GM04504 (cell line): ENCODE results near the gene GAD1.
A peak's percentile ranks its signal among the peaks of the same experiment; 100 is the strongest.

Experiments
- DNase-seq: peaks from one replicate; pipeline ENCODE4 v3.0.0-alpha.2; 2012; ENCODE audit warnings: low read depth

The GAD1 gene

DNA sequence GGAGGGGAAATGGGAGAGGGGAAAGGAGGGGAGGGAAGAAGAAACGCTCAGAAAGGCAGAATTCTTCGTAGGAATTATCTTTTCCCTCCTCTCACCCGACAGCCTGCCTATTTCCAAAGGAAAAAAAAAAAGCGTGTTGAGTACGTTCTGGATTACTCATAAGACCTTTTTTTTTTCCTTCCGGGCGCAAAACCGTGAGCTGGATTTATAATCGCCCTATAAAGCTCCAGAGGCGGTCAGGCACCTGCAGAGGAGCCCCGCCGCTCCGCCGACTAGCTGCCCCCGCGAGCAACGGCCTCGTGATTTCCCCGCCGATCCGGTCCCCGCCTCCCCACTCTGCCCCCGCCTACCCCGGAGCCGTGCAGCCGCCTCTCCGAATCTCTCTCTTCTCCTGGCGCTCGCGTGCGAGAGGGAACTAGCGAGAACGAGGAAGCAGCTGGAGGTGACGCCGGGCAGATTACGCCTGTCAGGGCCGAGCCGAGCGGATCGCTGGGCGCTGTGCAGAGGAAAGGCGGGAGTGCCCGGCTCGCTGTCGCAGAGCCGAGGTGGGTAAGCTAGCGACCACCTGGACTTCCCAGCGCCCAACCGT lies at the start of gene GAD1:
Gene GAD1, plus strand, starts transcription at position 384 of the 589 bp plus-strand sequence. CDS start 1,705 bp downstream, outside the sequence.
- no peak for DNase-seq

- DNase-seq = no peak
Observed at GRCh38 chr2:170770008-170770605, 46.6 kb upstream of the GAD1 start, which contains the start of gene ERICH2. Gene ERICH2, plus strand, starts transcription at chr2:170770378. Its CDS starts 304 bp downstream, at chr2:170770682.

- no peak for DNase-seq
Observed at GRCh38 chr2:170770606-170771420, 45.9 kb upstream of the GAD1 start.

- no peak for DNase-seq
Observed at GRCh38 chr2:170771421-170771937, 45.2 kb upstream of the GAD1 start.

- DNase-seq = no peak
Observed at GRCh38 chr2:170772295-170772694, 44.4 kb upstream of the GAD1 start.

- DNase-seq = no peak
Observed at GRCh38 chr2:170774074-170774473, 42.6 kb upstream of the GAD1 start.

GRCh38 chr2:170778900-170779299 lies 37.8 kb upstream of the GAD1 start:
- DNase-seq = no peak

DNA sequence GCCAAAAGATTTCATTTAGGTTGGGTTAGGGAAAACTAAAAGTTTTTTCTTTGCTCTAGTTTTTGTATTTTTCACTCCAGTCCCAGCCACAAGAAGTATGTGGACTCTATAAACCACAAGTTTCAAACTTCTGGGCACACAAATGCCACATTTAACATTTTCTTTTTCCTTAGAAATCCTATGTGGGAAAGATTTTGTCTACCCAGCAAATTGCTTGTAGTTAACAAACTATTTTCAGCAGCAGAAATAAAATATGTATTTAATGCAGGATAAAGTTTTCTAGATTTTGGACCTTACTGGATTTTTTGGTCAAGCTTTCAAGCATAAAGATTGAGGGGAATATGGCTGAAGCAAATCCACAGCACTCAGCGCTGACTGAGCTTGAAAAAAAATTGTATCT lies 37.4 kb upstream of the GAD1 start:
- no peak for DNase-seq

DNA sequence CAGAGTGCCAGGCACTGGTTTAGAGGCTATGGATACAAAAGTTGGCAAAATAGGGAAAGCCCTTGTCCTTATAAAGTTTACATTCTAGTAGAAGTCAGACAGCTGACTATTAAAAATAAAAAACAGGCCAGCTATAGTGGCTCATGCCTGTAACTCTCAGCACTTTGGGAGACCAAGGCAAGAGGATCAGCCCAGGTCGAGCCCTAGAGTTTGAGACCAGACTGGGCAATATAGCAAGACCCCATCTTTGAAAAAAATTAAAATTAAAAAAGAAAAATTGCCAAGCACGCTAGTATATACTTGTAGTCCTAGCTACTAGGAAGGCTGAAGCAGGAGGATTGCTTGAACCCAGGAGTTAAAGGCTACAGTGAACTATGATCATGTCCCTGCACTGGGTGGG lies 34.0 kb upstream of the GAD1 start:
- no peak for DNase-seq

DNA sequence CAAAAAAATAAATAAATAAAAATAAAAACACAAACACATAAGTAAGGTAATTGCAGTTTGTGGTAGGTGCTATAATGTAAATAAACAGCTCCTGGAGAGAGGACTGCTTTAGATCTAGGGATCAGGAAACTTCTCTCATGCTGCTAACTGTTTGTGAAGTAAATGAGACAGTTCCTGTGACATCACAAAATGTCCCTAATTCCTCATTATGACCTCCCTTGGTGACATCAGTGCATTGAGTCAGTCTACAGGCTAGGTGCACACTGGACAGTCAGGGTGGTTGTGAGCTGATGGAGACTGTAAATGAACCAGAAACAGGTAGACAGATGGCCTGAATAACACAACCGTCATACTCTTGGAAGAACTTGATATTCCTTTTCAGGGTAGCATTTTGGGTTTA lies 33.1 kb upstream of the GAD1 start:
- DNase-seq = no peak

DNA sequence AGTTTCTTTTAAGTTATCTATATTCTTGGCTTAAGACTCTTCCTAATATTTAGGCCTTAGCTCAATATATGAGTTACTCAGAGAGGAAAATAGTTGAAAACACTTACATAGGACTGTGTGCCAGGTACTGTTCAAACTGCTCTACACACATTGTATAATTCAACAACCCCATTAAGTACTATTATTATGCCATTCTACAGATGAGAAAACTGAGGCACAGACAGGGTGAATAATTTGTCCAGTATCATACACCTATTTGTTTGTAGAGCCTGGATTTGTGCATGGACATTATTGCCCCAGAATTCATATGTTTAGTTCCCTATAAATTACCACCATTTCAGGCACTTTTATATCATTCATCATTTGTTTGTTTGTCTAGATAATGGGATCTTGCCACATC lies 17.7 kb upstream of the GAD1 start:
- no peak for DNase-seq

- no peak for DNase-seq
Observed at GRCh38 chr2:170806548-170806947, 10.1 kb upstream of the GAD1 start.

DNA sequence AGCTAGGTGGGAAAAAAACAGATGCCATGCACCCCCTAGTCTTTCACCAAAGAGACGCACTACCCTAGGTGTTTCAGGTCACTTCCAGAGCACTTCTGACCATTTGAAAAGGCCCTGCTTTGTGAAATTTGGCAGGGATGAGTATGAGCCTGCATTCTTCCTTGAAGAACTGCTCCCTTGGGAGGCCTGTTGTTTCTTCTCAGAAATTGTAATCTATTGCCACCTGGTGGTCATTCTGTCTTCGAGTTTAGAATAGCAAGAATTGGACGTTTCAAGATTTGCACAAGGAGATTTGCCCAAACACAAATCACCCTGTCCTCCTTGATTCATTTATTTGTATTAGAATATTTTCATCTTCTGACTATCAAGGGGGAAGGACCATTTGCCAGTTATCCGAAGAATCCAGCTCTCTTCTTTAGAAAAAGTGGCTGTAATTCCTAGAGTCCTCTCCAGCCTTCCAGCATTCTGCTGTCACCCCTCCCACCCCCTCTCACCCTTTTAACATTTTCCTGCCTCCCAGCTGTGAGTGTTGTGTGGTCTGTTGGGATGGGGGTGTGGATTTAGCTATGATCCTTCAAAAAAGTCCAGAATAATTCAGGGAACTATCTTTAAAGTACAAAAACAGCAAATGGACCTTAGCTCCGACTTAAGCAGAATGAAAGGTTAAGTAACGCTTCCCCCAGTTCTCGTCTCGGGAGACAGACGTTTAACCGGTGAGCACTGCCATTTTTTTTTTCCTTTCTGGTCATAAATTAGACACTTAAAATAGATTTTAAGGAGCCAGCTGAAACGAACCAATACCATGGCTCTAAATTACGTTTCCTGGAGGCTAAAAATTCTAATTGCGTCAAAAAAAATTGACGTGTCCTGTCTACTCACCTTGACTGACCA lies 3.7 kb upstream of the GAD1 start:
- DNase-seq = peak; percentile 75

GRCh38 chr2:170813611-170814532 lies 2.8 kb upstream of the GAD1 start:
- DNase-seq = no peak

GRCh38 chr2:170814533-170815230 lies 2.0 kb upstream of the GAD1 start:
- no peak for DNase-seq

- no peak for DNase-seq
Observed at GRCh38 chr2:170815311-170815710, 1.4 kb upstream of the GAD1 start.

GRCh38 chr2:170815746-170816503 lies 762 bp upstream of the GAD1 start:
- no peak for DNase-seq

- DNase-seq = no peak
Observed at GRCh38 chr2:170817093-170818035, 677 bp downstream of the GAD1 start.
